Occipital lobe (tissue), 2 donors: ENCODE measurements around the gene LARGE1. TPM values are rescaled to one million over a fixed set of nuclear protein-coding genes. Genes with fewer than 3 reads are reported as not detected.

Experiments used
- DNase-seq: peaks from one replicate; lab custom pipeline; 2025; lab: John Stamatoyannopoulos, UW
- total RNA-seq: library from RNA; depleted of rRNA; stranded (reverse); fragments of >200 nt; gene quantifications from one replicate; pipeline ENCODE4 v1.2.3, GENCODE V29; 2014

Gene LARGE1
- 37.3 TPM for total RNA-seq

- no peak for DNase-seq
Measured at GRCh38 chr22:33920197-33920540, at the start of gene LARGE1. LARGE1 (minus strand) TSS chr22:33920476.

GRCh38 chr22:33969045-33969444, 48.8 kb upstream of the LARGE1 start:
- no peak for DNase-seq

- no peak for DNase-seq
Measured at GRCh38 chr22:33964121-33964520, 43.8 kb upstream of the LARGE1 start.

- DNase-seq: no peak
Measured at GRCh38 chr22:33962409-33962808, 42.1 kb upstream of the LARGE1 start.

GRCh38 chr22:33958741-33959140, 38.5 kb upstream of the LARGE1 start:
- DNase-seq: no peak

GRCh38 chr22:33957086-33957485, 36.8 kb upstream of the LARGE1 start:
- no peak for DNase-seq

GRCh38 chr22:33952776-33953175, 32.5 kb upstream of the LARGE1 start:
- no peak for DNase-seq

- DNase-seq: no peak
Measured at GRCh38 chr22:33940741-33941140, 20.5 kb upstream of the LARGE1 start.

- DNase-seq: no peak
Measured at GRCh38 chr22:33932997-33933396, 12.7 kb upstream of the LARGE1 start.

- no peak for DNase-seq
Measured at GRCh38 chr22:33931406-33931805, 11.1 kb upstream of the LARGE1 start.

- no peak for DNase-seq
Measured at GRCh38 chr22:33927752-33928151, 7.5 kb upstream of the LARGE1 start.

GRCh38 chr22:33925194-33925593, 4.9 kb upstream of the LARGE1 start:
- DNase-seq: no peak

GRCh38 chr22:33923660-33924246, 3.5 kb upstream of the LARGE1 start:
- DNase-seq: no peak

GRCh38 chr22:33923033-33923432, 2.8 kb upstream of the LARGE1 start:
- no peak for DNase-seq

- no peak for DNase-seq
Measured at GRCh38 chr22:33922349-33922681, 2.0 kb upstream of the LARGE1 start.

GRCh38 chr22:33921525-33922348, 1.5 kb upstream of the LARGE1 start:
- DNase-seq: peak; percentile 60

- DNase-seq: peak; percentile 96
Measured at GRCh38 chr22:33920927-33921524, 750 bp upstream of the LARGE1 start.

GRCh38 chr22:33919391-33920196, 682 bp downstream of the LARGE1 start:
- no peak for DNase-seq

GRCh38 chr22:33918676-33919365, 1.5 kb downstream of the LARGE1 start:
- no peak for DNase-seq

- no peak for DNase-seq
Measured at GRCh38 chr22:33917744-33918406, 2.4 kb downstream of the LARGE1 start.

- DNase-seq: no peak
Measured at GRCh38 chr22:33914699-33915098, 5.6 kb downstream of the LARGE1 start.
